Measurements from ENCODE around the gene SLC15A4. TPM values are rescaled to one million over a fixed set of nuclear protein-coding genes. Genes with fewer than 3 reads are reported as not detected.

The SLC15A4 gene
- total and polyA plus RNA-seq, 9 of the 15 experiments (the other 6 are each of a cell fraction or from before 2014, with no cell fraction given), result 5.5 to 20.8 (median 10.1) TPM

DNA sequence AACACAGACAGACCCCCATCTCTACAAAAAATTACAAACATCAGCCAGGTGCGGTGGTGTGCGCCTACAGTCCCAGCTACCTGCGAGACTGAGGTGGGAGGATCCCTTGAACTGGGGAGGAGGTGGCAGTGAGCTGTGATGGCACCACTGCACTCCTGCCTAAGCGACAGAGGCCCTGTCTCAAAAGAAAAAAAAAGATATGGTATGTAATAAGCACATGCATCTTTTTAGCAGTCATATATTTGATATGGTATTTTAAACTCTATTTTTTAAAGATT lies 7.2 kb downstream of the SLC15A4 start:
- peaks cover 3% of the 10 kb centered on the region for H3K9me1 ChIP-seq (ENCODE audit: control insufficient read depth, insufficient read depth, low read length)
- H3K27me3 ChIP-seq (ENCODE audit: control insufficient read depth in 2 of 2, insufficient read depth in 2 of 2, low read length in 2 of 2), result no peaks in the 10 kb centered on the region
- H2AFZ ChIP-seq (ENCODE audit: low read depth, low read length), result no peak overlapping the region
- H3K36me3 ChIP-seq (ENCODE audit: control insufficient read depth, insufficient read depth, low read length), result peaks cover 55% of the 10 kb centered on the region
- DNase-seq (ENCODE audit: extremely low read depth in 1 of 4, low spot score in 3 of 4), result no peak
- peaks cover 5 to 12% of the 10 kb centered on the region in 2 experiments; a peak in 3 of 5 replicates for H3K4me1 ChIP-seq (replicated peaks in 1 of 2; ENCODE audit: control insufficient read depth in 2 of 2, insufficient read depth in 2 of 2, low read length in 2 of 2)
- no TSS peak for BruUV-seq (replicated peaks)
- H4K20me1 ChIP-seq (replicated peaks; ENCODE audit: control insufficient read depth, insufficient read depth, low read length), result peaks cover 13% of the 10 kb centered on the region
- H3K79me2 ChIP-seq (ENCODE audit: control insufficient read depth, insufficient read depth, low read length), result peaks cover 81% of the 10 kb centered on the region
- intact Hi-C loops (cut with micrococcal nuclease) (no loop called here), in situ Hi-C loops (cut with MboI) (no loop called here)
- no peak for FAIRE-seq
- no peaks in the 10 kb centered on the region for H3K9me3 ChIP-seq (replicated peaks; ENCODE audit: control insufficient read depth, insufficient read depth, low read depth, low read length)
- WGBS (ENCODE audit: insufficient coverage, low coverage, missing lambda C conversion rate), result 95% methylated on average over 4 of the region's 4 CpGs
- H3K4me3 ChIP-seq, result no peak overlapping the region
- H3K27ac ChIP-seq (ENCODE audit: extremely low read depth, low read depth, low read length), result no peak overlapping the region
- no peak for ATAC-seq
- POLR2A ChIA-PET, result no interaction called here
- H3K4me2 ChIP-seq (ENCODE audit: insufficient read depth, low read length), result no peak overlapping the region
- CTCF ChIA-PET (ENCODE audit: low intra/inter-chr PET ratio), result no interaction called here
- H3K9ac ChIP-seq (ENCODE audit: insufficient read depth in 1 of 2, low read depth in 2 of 2, low read length in 2 of 2), result no peak overlapping the region
- TF ChIP-seq CCAR2 (IDR thresholded peaks at IDR 0.05; ENCODE audit: low read depth, low read length) (no peak), SMARCE1 (IDR thresholded peaks at IDR 0.05) (no peak), SMARCC2 (IDR thresholded peaks at IDR 0.05; ENCODE audit: low read depth) (no peak), NCOA4 (IDR thresholded peaks at IDR 0.05; ENCODE audit: partially characterized antibody) (no peak), POLR3G (IDR thresholded peaks at IDR 0.05; ENCODE audit: extremely low read depth, insufficient read length, insufficient replicate concordance) (no peak), ZNF232 (CRISPR knock-in tag; IDR thresholded peaks at IDR 0.05) (no peak), ZBTB8A (IDR thresholded peaks at IDR 0.05; ENCODE audit: partially characterized antibody) (no peak), ARHGAP35 (IDR thresholded peaks at IDR 0.05; ENCODE audit: partially characterized antibody) (no peak), ZNF143 (CRISPR knock-in tag; IDR thresholded peaks at IDR 0.05) (no peak), TFAM (CRISPR knock-in tag; conservative IDR thresholded peaks at IDR 0.05) (no peak), ZNF165 (CRISPR knock-in tag; IDR thresholded peaks at IDR 0.05; ENCODE audit: borderline replicate concordance) (no peak)
- TF ChIP-seq, protein P1, sequence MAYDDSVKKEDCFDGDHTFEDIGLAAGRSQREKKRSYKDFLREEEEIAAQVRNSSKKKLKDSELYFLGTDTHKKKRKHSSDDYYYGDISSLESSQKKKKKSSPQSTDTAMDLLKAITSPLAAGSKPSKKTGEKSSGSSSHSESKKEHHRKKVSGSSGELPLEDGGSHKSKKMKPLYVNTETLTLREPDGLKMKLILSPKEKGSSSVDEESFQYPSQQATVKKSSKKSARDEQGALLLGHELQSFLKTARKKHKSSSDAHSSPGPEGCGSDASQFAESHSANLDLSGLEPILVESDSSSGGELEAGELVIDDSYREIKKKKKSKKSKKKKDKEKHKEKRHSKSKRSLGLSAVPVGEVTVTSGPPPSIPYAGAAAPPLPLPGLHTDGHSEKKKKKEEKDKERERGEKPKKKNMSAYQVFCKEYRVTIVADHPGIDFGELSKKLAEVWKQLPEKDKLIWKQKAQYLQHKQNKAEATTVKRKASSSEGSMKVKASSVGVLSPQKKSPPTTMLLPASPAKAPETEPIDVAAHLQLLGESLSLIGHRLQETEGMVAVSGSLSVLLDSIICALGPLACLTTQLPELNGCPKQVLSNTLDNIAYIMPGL (CRISPR knock-in tag; IDR thresholded peaks at IDR 0.05), result no peak
- TF ChIP-seq, protein P2, sequence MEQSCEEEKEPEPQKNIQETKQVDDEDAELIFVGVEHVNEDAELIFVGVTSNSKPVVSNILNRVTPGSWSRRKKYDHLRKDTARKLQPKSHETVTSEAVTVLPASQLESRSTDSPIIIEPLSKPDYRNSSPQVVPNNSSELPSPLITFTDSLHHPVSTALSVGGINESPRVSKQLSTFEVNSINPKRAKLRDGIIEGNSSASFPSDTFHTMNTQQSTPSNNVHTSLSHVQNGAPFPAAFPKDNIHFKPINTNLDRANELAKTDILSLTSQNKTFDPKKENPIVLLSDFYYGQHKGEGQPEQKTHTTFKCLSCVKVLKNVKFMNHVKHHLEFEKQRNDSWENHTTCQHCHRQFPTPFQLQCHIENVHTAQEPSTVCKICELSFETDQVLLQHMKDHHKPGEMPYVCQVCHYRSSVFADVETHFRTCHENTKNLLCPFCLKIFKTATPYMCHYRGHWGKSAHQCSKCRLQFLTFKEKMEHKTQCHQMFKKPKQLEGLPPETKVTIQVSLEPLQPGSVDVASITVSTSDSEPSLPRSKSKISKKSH (CRISPR knock-in tag; IDR thresholded peaks at IDR 0.05), result no peak
- TF ChIP-seq, protein P3, sequence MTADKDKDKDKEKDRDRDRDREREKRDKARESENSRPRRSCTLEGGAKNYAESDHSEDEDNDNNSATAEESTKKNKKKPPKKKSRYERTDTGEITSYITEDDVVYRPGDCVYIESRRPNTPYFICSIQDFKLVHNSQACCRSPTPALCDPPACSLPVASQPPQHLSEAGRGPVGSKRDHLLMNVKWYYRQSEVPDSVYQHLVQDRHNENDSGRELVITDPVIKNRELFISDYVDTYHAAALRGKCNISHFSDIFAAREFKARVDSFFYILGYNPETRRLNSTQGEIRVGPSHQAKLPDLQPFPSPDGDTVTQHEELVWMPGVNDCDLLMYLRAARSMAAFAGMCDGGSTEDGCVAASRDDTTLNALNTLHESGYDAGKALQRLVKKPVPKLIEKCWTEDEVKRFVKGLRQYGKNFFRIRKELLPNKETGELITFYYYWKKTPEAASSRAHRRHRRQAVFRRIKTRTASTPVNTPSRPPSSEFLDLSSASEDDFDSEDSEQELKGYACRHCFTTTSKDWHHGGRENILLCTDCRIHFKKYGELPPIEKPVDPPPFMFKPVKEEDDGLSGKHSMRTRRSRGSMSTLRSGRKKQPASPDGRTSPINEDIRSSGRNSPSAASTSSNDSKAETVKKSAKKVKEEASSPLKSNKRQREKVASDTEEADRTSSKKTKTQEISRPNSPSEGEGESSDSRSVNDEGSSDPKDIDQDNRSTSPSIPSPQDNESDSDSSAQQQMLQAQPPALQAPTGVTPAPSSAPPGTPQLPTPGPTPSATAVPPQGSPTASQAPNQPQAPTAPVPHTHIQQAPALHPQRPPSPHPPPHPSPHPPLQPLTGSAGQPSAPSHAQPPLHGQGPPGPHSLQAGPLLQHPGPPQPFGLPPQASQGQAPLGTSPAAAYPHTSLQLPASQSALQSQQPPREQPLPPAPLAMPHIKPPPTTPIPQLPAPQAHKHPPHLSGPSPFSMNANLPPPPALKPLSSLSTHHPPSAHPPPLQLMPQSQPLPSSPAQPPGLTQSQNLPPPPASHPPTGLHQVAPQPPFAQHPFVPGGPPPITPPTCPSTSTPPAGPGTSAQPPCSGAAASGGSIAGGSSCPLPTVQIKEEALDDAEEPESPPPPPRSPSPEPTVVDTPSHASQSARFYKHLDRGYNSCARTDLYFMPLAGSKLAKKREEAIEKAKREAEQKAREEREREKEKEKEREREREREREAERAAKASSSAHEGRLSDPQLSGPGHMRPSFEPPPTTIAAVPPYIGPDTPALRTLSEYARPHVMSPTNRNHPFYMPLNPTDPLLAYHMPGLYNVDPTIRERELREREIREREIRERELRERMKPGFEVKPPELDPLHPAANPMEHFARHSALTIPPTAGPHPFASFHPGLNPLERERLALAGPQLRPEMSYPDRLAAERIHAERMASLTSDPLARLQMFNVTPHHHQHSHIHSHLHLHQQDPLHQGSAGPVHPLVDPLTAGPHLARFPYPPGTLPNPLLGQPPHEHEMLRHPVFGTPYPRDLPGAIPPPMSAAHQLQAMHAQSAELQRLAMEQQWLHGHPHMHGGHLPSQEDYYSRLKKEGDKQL (CRISPR knock-in tag; IDR thresholded peaks at IDR 0.05; ENCODE audit: borderline replicate concordance), result no peak
